Measurements from ENCODE around the gene TBRG1.

TBRG1 gene

GRCh38 chr11:124667601-124668000 lies 44.9 kb downstream of the TBRG1 start:
- DNase-seq, result no peak

DNA sequence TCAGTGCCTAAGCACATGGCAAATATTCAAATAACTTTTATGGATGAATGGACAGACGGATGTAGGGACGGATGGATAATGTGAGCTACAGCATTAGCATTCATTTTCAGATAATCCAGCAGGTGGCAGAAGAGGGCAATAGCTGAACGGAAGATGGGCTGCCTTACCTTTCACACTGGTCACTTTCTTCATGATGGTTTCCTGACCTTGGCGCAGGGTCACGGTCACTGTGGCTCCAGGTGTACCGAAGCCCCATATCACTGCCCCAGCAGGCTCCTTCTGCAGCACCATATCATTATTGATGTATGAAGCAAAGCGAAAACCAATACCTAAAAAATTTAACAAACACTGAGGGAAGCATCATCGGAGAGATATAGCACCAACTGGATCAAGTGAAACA lies 46.5 kb downstream of the TBRG1 start:
- peak; percentile 6 for DNase-seq

DNA sequence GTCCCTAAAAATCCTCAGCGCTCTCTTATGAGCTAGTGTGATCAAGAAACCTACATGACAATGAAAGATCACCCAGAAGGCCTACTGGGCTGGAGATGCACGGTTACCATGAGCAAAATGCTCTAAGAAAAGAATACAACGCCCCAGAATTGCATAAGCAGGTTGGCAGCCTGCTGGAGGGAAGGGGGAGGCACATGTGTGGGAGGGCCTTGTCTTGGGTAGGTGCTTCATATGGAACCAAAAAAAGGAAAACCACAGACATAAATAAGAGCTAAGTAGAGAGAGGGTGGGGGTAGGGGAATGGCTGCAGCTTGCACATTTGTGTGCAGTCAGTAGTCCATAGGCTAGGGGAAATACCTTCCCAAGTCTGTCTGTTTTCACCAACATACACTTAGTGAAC lies 48.1 kb downstream of the TBRG1 start:
- no peak for DNase-seq

DNA sequence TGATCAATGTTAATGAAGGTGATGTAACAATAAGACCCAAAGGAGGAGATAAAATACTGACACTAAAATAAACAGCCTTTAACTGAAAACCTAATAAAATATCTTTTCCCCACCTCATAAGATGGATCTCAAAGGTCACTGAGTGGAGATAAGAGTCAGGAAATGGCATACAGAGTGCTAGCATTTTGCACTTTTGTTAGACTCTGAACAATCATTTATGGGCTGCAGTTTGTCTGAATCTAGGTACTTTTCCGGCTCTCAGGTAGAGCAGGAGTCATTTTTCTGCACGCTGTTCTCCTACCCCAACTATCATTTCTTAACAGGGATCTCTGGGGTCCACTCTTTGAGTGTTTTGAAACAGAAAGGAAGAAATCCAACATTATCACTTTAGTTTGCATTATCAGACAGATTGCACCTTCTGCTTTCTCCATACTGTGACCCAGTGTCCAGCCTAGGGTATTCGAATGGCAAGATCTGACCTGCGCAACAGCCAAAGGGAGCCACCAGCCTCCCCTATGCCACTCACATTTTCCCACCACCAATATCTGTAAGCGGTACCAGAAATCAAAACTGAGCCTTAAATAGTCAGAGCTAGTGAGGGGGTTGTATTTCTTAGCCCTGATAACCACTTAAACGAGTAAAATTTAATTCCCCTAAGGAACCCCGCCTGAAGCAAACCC lies 50.0 kb downstream of the TBRG1 start:
- no peak for DNase-seq

GRCh38 chr11:124673333-124674167 lies 50.9 kb downstream of the TBRG1 start, which contains the start of the genes SIAE and SPA17:
SIAE (minus strand) TSS chr11:124673739; CDS start chr11:124673708, 31 bp downstream.
SPA17 (plus strand) TSS chr11:124673904; CDS start chr11:124675265, 1,361 bp downstream.
- peak; percentile 83 for DNase-seq

DNA sequence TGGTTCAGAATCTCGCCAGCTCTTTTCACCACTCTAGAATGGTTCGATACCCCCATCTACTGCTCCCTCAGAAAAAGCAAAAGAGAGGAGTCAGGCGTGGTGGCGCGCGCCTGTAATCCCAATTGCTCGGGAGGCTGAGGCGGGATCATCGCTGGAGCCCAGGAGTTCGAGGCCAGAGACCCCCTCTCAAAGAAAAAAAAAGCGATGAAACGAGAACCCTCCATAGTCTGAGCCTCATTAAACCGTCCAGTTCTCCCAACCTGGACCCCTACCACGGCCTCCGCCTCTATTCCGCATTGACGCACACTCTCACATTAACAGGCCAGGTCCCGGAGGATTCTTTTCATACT lies 51.5 kb downstream of the TBRG1 start:
- no peak for DNase-seq

- DNase-seq, result no peak
These were observed 51.9 kb downstream of the TBRG1 start for GRCh38 chr11:124674571-124674970.

DNA sequence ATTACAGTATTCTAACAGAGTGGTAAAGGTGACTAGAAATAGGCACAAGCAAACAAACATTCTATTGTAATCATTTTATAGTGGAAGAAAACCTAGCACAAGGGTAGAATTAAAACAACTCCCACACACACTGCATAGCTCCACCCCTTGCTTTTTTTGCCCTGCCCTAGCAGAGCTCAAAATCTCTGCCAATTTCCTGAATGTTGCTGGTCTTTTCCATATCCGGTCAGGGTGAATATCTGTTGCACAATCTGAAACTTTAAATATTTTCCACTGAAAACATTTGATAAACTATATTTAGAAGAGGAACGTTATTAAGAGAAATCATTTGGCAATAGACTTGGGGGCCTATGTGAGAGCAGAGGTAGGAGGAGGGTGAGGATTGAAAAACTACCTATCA lies 53.7 kb downstream of the TBRG1 start:
- no peak for DNase-seq

DNA sequence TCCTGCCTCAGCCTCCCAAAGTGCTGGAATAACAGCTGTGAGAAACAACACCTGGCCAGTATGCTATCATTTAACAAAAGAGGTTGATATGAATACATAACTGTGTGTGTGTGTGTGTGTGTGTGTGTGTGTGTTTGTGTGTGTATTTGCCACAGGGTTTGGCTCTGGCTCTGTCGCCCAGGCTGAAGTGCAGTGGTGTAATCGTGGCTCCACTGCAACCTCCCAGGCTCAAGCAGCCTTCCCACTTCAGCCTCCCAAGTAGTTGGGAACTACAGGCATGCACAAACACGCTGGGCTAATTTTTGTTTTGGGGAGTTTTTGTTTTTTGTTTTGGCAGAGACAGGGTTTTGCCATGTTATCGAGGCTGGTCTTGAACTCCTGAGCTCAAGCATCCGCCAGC lies 55.8 kb downstream of the TBRG1 start:
- no peak for DNase-seq

GRCh38 chr11:124681421-124681820 lies 58.8 kb downstream of the TBRG1 start:
- DNase-seq, result no peak

DNA sequence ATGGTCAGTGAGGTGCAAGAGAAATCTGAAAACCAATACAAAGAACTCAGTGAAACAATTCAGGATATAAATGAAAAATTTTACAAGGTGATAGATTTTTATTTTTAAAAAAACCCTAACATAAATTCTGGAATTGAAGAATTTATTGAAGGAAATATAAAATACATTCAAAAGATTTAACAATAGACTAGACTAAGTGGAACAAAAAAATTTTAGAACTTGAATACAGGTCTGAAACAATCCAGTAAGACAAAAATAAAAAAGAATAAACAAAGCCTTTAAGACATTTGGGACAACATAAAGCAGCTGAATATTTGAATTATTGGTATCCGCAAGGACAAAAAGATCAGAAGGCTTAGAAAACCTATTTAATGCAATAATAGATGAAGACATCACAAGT lies 59.8 kb downstream of the TBRG1 start:
- no peak for DNase-seq

All from stimulated activated CD4-positive, alpha-beta T cell treated with anti-CD3 and anti-CD28 coated beads, Interleukin-12 subunit alpha, Interleukin-12 subunit beta, amount 100 ng/mL, for 4 hours (primary cell).